Measurements from ENCODE around the gene HUNK.

GRCh38 chr21:31872072-31872451 is 758 bp upstream of the HUNK start:
- no peak for TF ChIP-seq CTCF (IDR thresholded peaks at IDR 0.05)
- TF ChIP-seq EP300 (IDR thresholded peaks at IDR 0.05), result no peak
- TF ChIP-seq POLR2A (IDR thresholded peaks at IDR 0.05; ENCODE audit: low read depth), result no peak
